Measurements from ENCODE around the gene LRP1.

The LRP1 gene

GRCh38 chr12:57164454-57164853 is 36.2 kb downstream of the LRP1 start:
- H3K4me3 ChIP-seq (ENCODE audit: low read length, poor library complexity, severe bottlenecking) = no peak overlapping the region
- no peaks in the 10 kb centered on the region for H3K27me3 ChIP-seq (ENCODE audit: insufficient read depth, low read length, poor library complexity, severe bottlenecking)
- no peaks in the 10 kb centered on the region for H4K20me1 ChIP-seq (ENCODE audit: insufficient read depth, low read length, poor library complexity, severe bottlenecking)
- no peak overlapping the region for H2AFZ ChIP-seq (ENCODE audit: low read length)
- H3K9ac ChIP-seq (ENCODE audit: low read depth, low read length, poor library complexity, severe bottlenecking) = no peak overlapping the region
- H3K4me2 ChIP-seq (ENCODE audit: low read depth, low read length, poor library complexity, severe bottlenecking) = no peak overlapping the region
- no peaks in the 10 kb centered on the region for H3F3A ChIP-seq (ENCODE audit: low read depth)
- no peaks in the 10 kb centered on the region for H3K36me3 ChIP-seq (ENCODE audit: insufficient read depth, low read length)
- TF ChIP-seq EZH2phosphoT487 (IDR thresholded peaks at IDR 0.05; ENCODE audit: borderline replicate concordance) = no peak
- TF ChIP-seq CTCF (conservative IDR thresholded peaks at IDR 0.05; ENCODE audit: low read length) = no peak
- no peaks in the 10 kb centered on the region for H3K9me3 ChIP-seq (ENCODE audit: insufficient read depth, low read depth, low read length)
- H3K79me2 ChIP-seq (ENCODE audit: insufficient read depth, low read length) = no peaks in the 10 kb centered on the region
- H3K9me2 ChIP-seq (replicated peaks; ENCODE audit: low read depth, low read length) = no peaks in the 10 kb centered on the region
- no peaks in the 10 kb centered on the region for H3K4me1 ChIP-seq (ENCODE audit: insufficient read depth, low read length, poor library complexity, severe bottlenecking)

- Histone ChIP-seq H3K9me2 (replicated peaks; ENCODE audit: low read depth, low read length) (no peaks in the 10 kb centered on the region), H2AFZ (ENCODE audit: low read length) (no peak overlapping the region), H3K4me3 (ENCODE audit: low read length, poor library complexity, severe bottlenecking) (no peak overlapping the region), H3K79me2 (ENCODE audit: insufficient read depth, low read length) (no peaks in the 10 kb centered on the region), H3F3A (ENCODE audit: low read depth) (no peaks in the 10 kb centered on the region), H3K9ac (ENCODE audit: low read depth, low read length, poor library complexity, severe bottlenecking) (no peak overlapping the region), H3K4me1 (ENCODE audit: insufficient read depth, low read length, poor library complexity, severe bottlenecking) (no peaks in the 10 kb centered on the region), H3K36me3 (ENCODE audit: insufficient read depth, low read length) (no peaks in the 10 kb centered on the region), H4K20me1 (ENCODE audit: insufficient read depth, low read length, poor library complexity, severe bottlenecking) (no peaks in the 10 kb centered on the region), H3K4me2 (ENCODE audit: low read depth, low read length, poor library complexity, severe bottlenecking) (no peak overlapping the region), H3K27me3 (ENCODE audit: insufficient read depth, low read length, poor library complexity, severe bottlenecking) (no peaks in the 10 kb centered on the region), H3K9me3 (ENCODE audit: insufficient read depth, low read depth, low read length) (no peaks in the 10 kb centered on the region)
- TF ChIP-seq EZH2phosphoT487 (IDR thresholded peaks at IDR 0.05; ENCODE audit: borderline replicate concordance) (no peak), CTCF (conservative IDR thresholded peaks at IDR 0.05; ENCODE audit: low read length) (no peak)
Observed at GRCh38 chr12:57164966-57165625, 36.8 kb downstream of the LRP1 start.

GRCh38 chr12:57165741-57166140 is 37.5 kb downstream of the LRP1 start:
- H3K9ac ChIP-seq (ENCODE audit: low read depth, low read length, poor library complexity, severe bottlenecking) = no peak overlapping the region
- no peaks in the 10 kb centered on the region for H4K20me1 ChIP-seq (ENCODE audit: insufficient read depth, low read length, poor library complexity, severe bottlenecking)
- H3K4me3 ChIP-seq (ENCODE audit: low read length, poor library complexity, severe bottlenecking) = no peak overlapping the region
- H3K9me3 ChIP-seq (ENCODE audit: insufficient read depth, low read depth, low read length) = no peaks in the 10 kb centered on the region
- no peaks in the 10 kb centered on the region for H3K4me1 ChIP-seq (ENCODE audit: insufficient read depth, low read length, poor library complexity, severe bottlenecking)
- H3K4me2 ChIP-seq (ENCODE audit: low read depth, low read length, poor library complexity, severe bottlenecking) = no peak overlapping the region
- H3K9me2 ChIP-seq (replicated peaks; ENCODE audit: low read depth, low read length) = no peaks in the 10 kb centered on the region
- H3K79me2 ChIP-seq (ENCODE audit: insufficient read depth, low read length) = no peaks in the 10 kb centered on the region
- no peaks in the 10 kb centered on the region for H3F3A ChIP-seq (ENCODE audit: low read depth)
- H3K27me3 ChIP-seq (ENCODE audit: insufficient read depth, low read length, poor library complexity, severe bottlenecking) = no peaks in the 10 kb centered on the region
- no peak overlapping the region for H2AFZ ChIP-seq (ENCODE audit: low read length)
- H3K36me3 ChIP-seq (ENCODE audit: insufficient read depth, low read length) = no peaks in the 10 kb centered on the region
- TF ChIP-seq CTCF (conservative IDR thresholded peaks at IDR 0.05; ENCODE audit: low read length) = no peak
- no peak for TF ChIP-seq EZH2phosphoT487 (IDR thresholded peaks at IDR 0.05; ENCODE audit: borderline replicate concordance)

All from Loucy (cell line).